HL-60 (cell line): ENCODE data around the gene WWOX.

Experiments used
- DNase-seq, 2 experiments: peaks; one replicate each; pipeline ENCODE4 v3.0.0-alpha.2; 2010 to 2020; ENCODE audit warnings: low read depth in 1 of 2, low spot score in 1 of 2
- H3K27ac ChIP-seq: fragments of 250-450 bp; sonication (Bioruptor Pico); replicated peaks from 2 replicates; pipeline ENCODE4 v1.5.1; 2020; ENCODE audit warnings: mild to moderate bottlenecking, moderate library complexity
- H3K27me3 ChIP-seq: fragments of 250-450 bp; sonication (Bioruptor Pico); 2 replicates; pipeline ENCODE4 v1.5.1; 2021; ENCODE audit warnings: mild to moderate bottlenecking, moderate library complexity; ENCODE audit not compliant: insufficient read depth, poor library complexity, severe bottlenecking
- H3K4me3 ChIP-seq: replicated peaks from 2 replicates; pipeline ENCODE4 v1.5.1; 2011; ENCODE audit warnings: mild to moderate bottlenecking, control low read depth, low read length; ENCODE audit not compliant: insufficient read depth
- GABPA ChIP-seq: IDR thresholded peaks from 2 replicates; pipeline ENCODE4 v1.6.1; 2012; ENCODE audit warnings: low read depth
- POLR2AphosphoS5 ChIP-seq: IDR thresholded peaks from 2 replicates; pipeline ENCODE4 v1.6.1; 2012; ENCODE audit warnings: low read depth
- SPI1 ChIP-seq: IDR thresholded peaks from 2 replicates; pipeline ENCODE4 v1.6.1; 2012; ENCODE audit warnings: low read depth, mild to moderate bottlenecking, borderline replicate concordance
- TF ChIP-seq, protein P1 (sequence below): IDR thresholded peaks from 2 replicates; pipeline ENCODE4 v1.6.1; 2012; ENCODE audit warnings: low read depth; ENCODE audit not compliant: insufficient replicate concordance
- TF ChIP-seq, protein P2 (sequence below): IDR thresholded peaks from one replicate; pipeline ENCODE4 v1.5.1; 2011; ENCODE audit warnings: low read length, control low read depth, inconsistent platforms; ENCODE audit not compliant: insufficient read depth

The WWOX gene

DNA sequence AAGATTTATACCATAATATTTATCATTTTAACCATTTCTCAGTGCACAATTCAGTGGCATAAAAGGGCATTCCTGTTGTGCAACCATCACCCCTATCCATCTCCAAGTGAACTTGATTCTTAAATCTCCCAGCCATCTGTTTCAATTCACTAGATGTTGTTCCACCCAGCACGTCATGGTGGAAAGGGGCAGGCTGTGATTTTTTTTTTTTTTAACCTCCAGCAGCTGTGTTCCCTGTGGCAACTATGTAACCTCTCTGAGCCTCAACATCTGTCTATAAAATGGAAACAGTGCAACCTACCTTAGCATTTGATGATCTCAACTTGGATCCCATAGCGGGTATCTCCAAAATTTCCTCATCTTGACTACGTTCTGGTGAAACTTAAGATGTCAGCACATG is 604.5 kb downstream of the WWOX start:
- Histone ChIP-seq H3K27me3 (no peaks in the 10 kb centered on the region), H3K4me3 (no peak overlapping the region), H3K27ac (no peak overlapping the region)
- DNase-seq, result no peak
- TF ChIP-seq SPI1 (no peak), GABPA (no peak), POLR2AphosphoS5 (no peak)
- TF ChIP-seq, protein P1, sequence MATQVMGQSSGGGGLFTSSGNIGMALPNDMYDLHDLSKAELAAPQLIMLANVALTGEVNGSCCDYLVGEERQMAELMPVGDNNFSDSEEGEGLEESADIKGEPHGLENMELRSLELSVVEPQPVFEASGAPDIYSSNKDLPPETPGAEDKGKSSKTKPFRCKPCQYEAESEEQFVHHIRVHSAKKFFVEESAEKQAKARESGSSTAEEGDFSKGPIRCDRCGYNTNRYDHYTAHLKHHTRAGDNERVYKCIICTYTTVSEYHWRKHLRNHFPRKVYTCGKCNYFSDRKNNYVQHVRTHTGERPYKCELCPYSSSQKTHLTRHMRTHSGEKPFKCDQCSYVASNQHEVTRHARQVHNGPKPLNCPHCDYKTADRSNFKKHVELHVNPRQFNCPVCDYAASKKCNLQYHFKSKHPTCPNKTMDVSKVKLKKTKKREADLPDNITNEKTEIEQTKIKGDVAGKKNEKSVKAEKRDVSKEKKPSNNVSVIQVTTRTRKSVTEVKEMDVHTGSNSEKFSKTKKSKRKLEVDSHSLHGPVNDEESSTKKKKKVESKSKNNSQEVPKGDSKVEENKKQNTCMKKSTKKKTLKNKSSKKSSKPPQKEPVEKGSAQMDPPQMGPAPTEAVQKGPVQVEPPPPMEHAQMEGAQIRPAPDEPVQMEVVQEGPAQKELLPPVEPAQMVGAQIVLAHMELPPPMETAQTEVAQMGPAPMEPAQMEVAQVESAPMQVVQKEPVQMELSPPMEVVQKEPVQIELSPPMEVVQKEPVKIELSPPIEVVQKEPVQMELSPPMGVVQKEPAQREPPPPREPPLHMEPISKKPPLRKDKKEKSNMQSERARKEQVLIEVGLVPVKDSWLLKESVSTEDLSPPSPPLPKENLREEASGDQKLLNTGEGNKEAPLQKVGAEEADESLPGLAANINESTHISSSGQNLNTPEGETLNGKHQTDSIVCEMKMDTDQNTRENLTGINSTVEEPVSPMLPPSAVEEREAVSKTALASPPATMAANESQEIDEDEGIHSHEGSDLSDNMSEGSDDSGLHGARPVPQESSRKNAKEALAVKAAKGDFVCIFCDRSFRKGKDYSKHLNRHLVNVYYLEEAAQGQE, result no peak
- TF ChIP-seq, protein P2, sequence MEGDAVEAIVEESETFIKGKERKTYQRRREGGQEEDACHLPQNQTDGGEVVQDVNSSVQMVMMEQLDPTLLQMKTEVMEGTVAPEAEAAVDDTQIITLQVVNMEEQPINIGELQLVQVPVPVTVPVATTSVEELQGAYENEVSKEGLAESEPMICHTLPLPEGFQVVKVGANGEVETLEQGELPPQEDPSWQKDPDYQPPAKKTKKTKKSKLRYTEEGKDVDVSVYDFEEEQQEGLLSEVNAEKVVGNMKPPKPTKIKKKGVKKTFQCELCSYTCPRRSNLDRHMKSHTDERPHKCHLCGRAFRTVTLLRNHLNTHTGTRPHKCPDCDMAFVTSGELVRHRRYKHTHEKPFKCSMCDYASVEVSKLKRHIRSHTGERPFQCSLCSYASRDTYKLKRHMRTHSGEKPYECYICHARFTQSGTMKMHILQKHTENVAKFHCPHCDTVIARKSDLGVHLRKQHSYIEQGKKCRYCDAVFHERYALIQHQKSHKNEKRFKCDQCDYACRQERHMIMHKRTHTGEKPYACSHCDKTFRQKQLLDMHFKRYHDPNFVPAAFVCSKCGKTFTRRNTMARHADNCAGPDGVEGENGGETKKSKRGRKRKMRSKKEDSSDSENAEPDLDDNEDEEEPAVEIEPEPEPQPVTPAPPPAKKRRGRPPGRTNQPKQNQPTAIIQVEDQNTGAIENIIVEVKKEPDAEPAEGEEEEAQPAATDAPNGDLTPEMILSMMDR, result no peak

DNA sequence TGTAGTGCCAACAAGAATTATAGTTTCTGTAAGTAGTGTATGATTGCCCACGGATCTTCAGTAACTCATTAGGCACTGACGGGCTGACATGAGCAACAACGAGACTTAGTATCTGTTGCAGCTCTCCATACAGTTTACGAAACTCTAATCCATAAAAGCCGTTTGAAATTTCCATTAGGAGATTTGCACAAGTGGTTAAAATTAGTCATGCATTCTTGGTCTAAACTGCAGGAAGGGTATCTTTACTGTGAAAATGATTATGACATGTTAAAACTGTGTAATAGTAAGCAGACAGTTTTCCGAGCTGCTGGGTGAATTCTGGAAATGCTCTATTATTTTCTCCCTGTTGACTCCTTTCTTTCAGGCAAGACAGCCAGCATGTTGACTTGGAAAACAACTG is 605.0 kb downstream of the WWOX start:
- DNase-seq, result no peak
- no peak overlapping the region for H3K27ac ChIP-seq
- no peaks in the 10 kb centered on the region for H3K27me3 ChIP-seq
- TF ChIP-seq GABPA, result no peak
- TF ChIP-seq, protein P1, result no peak
- no peak for TF ChIP-seq POLR2AphosphoS5
- TF ChIP-seq, protein P2, result no peak
- no peak for TF ChIP-seq SPI1
- H3K4me3 ChIP-seq, result no peak overlapping the region

DNA sequence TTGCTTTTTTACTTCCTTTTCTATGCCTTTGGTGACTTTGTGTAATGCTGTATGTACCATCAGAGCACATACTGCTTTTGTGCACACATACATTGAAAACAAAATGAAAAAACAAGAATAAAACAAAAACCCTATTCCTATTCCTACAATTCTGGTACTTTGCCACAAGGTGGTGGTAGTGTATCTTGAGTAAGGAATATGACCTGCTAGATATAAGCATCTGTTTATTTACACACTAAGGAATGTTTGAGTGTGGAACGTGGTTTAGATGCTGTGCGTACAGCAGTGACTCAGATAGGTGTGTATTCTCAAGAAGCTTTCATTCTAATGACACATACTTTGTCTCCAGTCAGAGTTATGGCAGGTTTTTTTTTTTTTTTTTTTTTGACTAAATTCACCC is 606.2 kb downstream of the WWOX start:
- no peak overlapping the region for H3K4me3 ChIP-seq
- H3K27ac ChIP-seq, result no peak overlapping the region
- TF ChIP-seq, protein P1, result no peak
- TF ChIP-seq POLR2AphosphoS5, result no peak
- TF ChIP-seq SPI1, result no peak
- TF ChIP-seq GABPA, result no peak
- TF ChIP-seq, protein P2, result peak; percentile 43
- no peaks in the 10 kb centered on the region for H3K27me3 ChIP-seq
- DNase-seq, result peak; percentile 1 to 2
